AG04450 (cell line): ENCODE measurements around the gene BRD7. TPM values are rescaled to one million over a fixed set of nuclear protein-coding genes. Genes with fewer than 3 reads are reported as not detected.

ENCODE experiments used
- CTCF ChIA-PET: fragments of 300-600, 350-600 bp; formaldehyde crosslinking; extraction: SDS; loops from one replicate; lab custom pipeline; 2022; ENCODE audit warnings: antibody characterized with exemption, inconsistent platforms; lab: Charles Lee
- POLR2A ChIA-PET: fragments of 350-600 bp; formaldehyde crosslinking; extraction: SDS; loops from one replicate; lab custom pipeline; 2021; ENCODE audit warnings: antibody characterized with exemption, inconsistent platforms; lab: Yijun Ruan, JAX
- DNase-seq: peaks from one replicate; pipeline ENCODE4 v3.0.0-alpha.2; 2011; ENCODE audit warnings: low read depth, low spot score
- H3K27ac ChIP-seq: one replicate; pipeline ENCODE4 v1.5.1; 2012; ENCODE audit warnings: low read depth, low read length, control low read depth
- H3K27me3 ChIP-seq: one replicate; pipeline ENCODE4 v1.6.0; 2012; ENCODE audit warnings: low read length; ENCODE audit not compliant: control insufficient read depth, insufficient read depth
- H3K4me3 ChIP-seq: 2 replicates; pipeline ENCODE4 v1.5.1; 2011; ENCODE audit warnings: mild to moderate bottlenecking, low read depth, low read length, control low read depth
- H3K9me3 ChIP-seq: 2 replicates; pipeline ENCODE4 v1.5.1; 2012; ENCODE audit warnings: low read length; ENCODE audit not compliant: control insufficient read depth, insufficient read depth
- CTCF ChIP-seq: IDR thresholded peaks from 2 replicates; pipeline ENCODE4 v1.5.1; 2011; ENCODE audit warnings: low read depth, low read length, control low read depth, inconsistent platforms
- polyA minus RNA-seq: library from RNA; depleted of rRNA, polyadenylated mRNA; stranded (reverse); fragments of >200 nt; gene quantifications from 2 replicates; pipeline ENCODE4 v1.2.3, GENCODE V29; 2011; rRNA and poly(A)+ RNA removed
- polyA plus RNA-seq: library from polyadenylated mRNA; depleted of rRNA; stranded (reverse); fragments of >200 nt; gene quantifications from 2 replicates; pipeline ENCODE4 v1.2.3, GENCODE V29; 2011; rRNA removed

The BRD7 gene
- polyA plus RNA-seq: 49.2 and 69.2 TPM in 2 replicates
- polyA minus RNA-seq: 30.3 and 36.3 TPM in 2 replicates

GRCh38 chr16:50368410-50369132 is at the start of gene BRD7:
BRD7 (minus strand) TSS chr16:50368988; CDS start chr16:50368774, 214 bp downstream.
- CTCF ChIA-PET: interaction anchor here (0.6 to 2.7 kb wide), 12 partner anchors 8 to 470 kb away, joined by 3 to 32 read pairs (median 6); partner anchors contain the start of gene CNEP1R1
- H3K9me3 ChIP-seq: no peaks in the 10 kb centered on the region
- peak within 1 kb of the TSS; percentile 70 for H3K4me3 ChIP-seq
- TF ChIP-seq CTCF: peak; percentile 30
- peaks cover 4% of the 10 kb centered on the region for H3K27me3 ChIP-seq
- DNase-seq: no peak
- POLR2A ChIA-PET: no interaction called here
- no peak within 1 kb of the TSS for H3K27ac ChIP-seq

DNA sequence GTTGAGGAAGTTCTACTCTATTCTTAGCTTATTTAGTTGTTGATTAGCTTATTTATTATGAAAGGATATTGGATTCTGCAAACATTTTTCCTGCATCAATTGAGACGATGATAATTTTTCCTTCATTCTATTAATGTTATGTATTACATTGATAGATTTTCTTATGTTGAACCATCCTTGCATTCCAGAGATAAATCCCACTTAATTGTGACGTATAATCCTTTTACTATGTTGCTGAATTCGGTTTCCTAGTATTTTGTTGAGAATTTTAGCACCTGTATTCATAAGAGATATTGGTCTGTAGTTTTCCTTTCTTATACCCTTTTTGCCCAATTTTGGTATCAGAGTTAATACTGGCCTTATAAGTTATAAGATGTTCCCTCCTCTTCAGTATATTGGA is 47.6 kb upstream of the BRD7 start:
- DNase-seq: no peak
- H3K27me3 ChIP-seq: no peaks in the 10 kb centered on the region
- CTCF ChIA-PET: interaction anchor here (1.0 kb wide), 1 partner anchor 249 kb away, joined by 3 read pairs; no protein-coding TSS in a partner anchor
- TF ChIP-seq CTCF: no peak
- no peak overlapping the region for H3K27ac ChIP-seq
- H3K4me3 ChIP-seq: no peak overlapping the region
- H3K9me3 ChIP-seq: no peaks in the 10 kb centered on the region
- POLR2A ChIA-PET: no interaction called here

DNA sequence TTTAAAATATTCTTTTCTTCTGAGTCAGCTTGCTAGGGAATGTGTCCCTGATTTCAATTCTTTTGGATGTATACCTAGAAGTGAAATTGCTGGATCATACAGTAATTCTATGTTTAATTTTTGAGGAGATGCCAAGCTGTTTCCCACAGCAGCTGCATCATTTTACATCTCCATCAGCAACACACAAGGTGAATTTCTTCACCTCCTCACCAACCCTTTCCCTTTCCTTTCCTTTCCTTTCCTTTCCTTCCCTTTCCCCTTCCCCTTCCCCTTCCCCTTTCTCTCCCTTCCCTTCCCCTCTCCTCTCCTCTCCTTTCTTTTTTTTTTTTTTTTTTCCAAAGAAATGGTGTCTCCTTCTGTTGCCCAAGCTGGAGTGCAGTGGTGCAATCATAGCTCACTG is 45.4 kb upstream of the BRD7 start:
- POLR2A ChIA-PET: no interaction called here

GRCh38 chr16:50411034-50411433 is 42.2 kb upstream of the BRD7 start:
- CTCF ChIA-PET: interaction anchor here (0.7 kb wide), 1 partner anchor 1500 kb away, joined by 5 read pairs; no protein-coding TSS in a partner anchor

More for the DNA sequence above, 45.4 kb upstream of the BRD7 start:
- no peak for DNase-seq
- H3K4me3 ChIP-seq: no peak overlapping the region
- TF ChIP-seq CTCF: no peak
- H3K27me3 ChIP-seq: no peaks in the 10 kb centered on the region
- H3K27ac ChIP-seq: no peak overlapping the region
- no peaks in the 10 kb centered on the region for H3K9me3 ChIP-seq
- CTCF ChIA-PET: interaction anchor here (0.7 kb wide), 1 partner anchor 61 kb away, joined by 4 read pairs; no protein-coding TSS in a partner anchor

More at GRCh38 chr16:50411034-50411433, 42.2 kb upstream of the BRD7 start:
- H3K27me3 ChIP-seq: no peaks in the 10 kb centered on the region
- no peak overlapping the region for H3K27ac ChIP-seq
- H3K4me3 ChIP-seq: no peak overlapping the region
- H3K9me3 ChIP-seq: no peaks in the 10 kb centered on the region
- POLR2A ChIA-PET: no interaction called here
- TF ChIP-seq CTCF: no peak
- DNase-seq: no peak
